ENCODE measurements around the gene ASB6. TPM values are rescaled to one million over a fixed set of nuclear protein-coding genes. Genes with fewer than 3 reads are reported as not detected.

Gene ASB6, protein sequence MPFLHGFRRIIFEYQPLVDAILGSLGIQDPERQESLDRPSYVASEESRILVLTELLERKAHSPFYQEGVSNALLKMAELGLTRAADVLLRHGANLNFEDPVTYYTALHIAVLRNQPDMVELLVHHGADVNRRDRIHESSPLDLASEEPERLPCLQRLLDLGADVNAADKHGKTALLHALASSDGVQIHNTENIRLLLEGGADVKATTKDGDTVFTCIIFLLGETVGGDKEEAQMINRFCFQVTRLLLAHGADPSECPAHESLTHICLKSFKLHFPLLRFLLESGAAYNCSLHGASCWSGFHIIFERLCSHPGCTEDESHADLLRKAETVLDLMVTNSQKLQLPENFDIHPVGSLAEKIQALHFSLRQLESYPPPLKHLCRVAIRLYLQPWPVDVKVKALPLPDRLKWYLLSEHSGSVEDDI
- total RNA-seq = 4.2 TPM

DNA sequence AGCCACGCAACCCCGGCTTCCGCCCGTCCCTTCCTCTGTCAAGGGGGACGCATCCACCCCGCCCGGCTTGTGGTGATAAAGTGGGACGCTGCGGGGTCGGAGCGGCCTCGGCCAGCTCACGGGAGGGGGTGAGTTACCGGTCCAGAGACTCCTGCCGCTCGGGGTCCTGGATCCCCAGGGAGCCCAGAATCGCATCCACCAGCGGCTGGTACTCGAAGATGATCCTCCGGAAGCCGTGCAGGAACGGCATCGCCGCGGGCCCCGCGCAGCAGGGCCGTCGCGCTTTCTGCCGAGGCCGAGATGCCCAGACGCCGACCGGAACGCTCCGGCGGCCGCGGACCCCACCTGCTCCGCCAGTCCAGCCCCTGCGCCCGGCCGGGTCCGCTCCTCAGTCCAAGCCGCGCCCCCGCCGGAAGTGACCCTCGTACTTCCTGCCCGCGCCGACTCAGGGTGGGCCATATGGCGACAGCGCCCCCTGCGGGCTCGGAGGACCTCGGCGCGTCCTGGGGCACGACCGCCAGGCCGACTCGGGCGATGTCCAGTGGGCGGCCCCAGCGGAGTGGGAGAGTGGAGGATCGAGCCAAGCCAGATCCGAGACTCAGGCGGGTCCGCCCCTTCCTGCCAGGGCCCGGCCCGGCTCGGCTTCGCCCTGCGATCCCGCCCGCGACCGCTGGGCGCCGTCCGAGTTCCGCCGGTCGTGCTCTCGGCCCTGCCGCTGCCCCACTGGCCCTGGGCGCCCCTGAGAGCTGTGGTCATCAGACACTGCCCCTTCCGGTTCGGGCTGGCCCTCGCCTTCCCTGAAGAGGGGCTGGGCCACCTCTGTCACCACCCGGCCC lies at the start of gene ASB6:
Gene ASB6, minus strand, starts transcription at position 402 of the 836 bp plus-strand sequence. Its CDS starts 152 bp downstream, at position 250.
- peak within 1 kb of the TSS; percentile 89 to 92 (median 89) for H3K9ac ChIP-seq (ENCODE audit: low read depth in 1 of 3, low read length in 3 of 3)
- H3K4me1 ChIP-seq (ENCODE audit: control insufficient read depth in 3 of 3, insufficient read depth in 3 of 3, low read length in 3 of 3) = peaks cover 23 to 32% (median 30%) of the 10 kb centered on the region in 3 donors
- no peaks in the 10 kb centered on the region for H3K9me3 ChIP-seq (ENCODE audit: control insufficient read depth in 3 of 3, low read length in 3 of 3)
- peak within 1 kb of the TSS; percentile 82 for H3K27ac ChIP-seq (ENCODE audit: low read depth, low read length)
- no peaks in the 10 kb centered on the region for H3K27me3 ChIP-seq (ENCODE audit: control insufficient read depth in 3 of 3, insufficient read depth in 3 of 3, low read length in 3 of 3)
- H3K36me3 ChIP-seq (ENCODE audit: control insufficient read depth in 3 of 3, insufficient read depth in 3 of 3, low read length in 3 of 3) = peaks cover 23 to 26% (median 24%) of the 10 kb centered on the region in 3 donors
- H3K4me3 ChIP-seq (ENCODE audit: low read length in 3 of 3) = peak within 1 kb of the TSS; percentile 78 to 94 (median 88)

DNA sequence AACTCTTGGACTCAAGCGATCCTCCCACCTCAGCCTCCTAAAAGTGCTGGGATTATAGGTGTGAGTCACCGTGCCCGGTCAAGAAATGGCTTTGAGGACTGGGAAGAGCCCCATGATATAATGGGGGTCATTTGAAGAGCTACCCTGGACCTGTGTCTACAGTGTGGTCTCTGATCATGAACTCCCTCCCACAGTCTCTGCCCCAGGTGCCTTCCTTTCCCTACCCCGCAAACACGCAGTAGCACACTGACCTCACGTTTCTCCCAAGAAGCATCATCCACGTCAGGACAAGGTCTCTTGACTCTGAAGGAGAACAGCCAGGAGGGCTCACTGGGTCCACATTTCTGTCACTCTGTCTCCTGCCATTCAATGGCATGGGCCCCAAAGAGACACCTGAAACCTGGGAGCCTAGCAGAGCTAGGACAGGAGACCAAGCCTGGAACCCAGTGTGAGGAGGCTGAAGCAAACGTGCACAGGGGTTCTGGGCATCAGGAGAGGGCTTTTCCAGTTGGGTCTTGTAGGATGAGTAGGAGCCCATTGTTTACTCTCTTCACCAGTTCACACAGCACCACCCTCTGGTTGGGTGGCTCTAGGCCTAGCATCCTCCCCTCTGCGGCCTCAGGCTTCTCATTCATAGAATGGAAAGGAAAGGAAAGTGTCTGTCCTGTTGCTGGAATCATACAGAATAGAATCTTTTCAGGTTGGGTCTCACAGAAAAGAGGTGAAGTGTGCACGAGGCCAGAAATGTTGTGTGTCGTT lies 46.5 kb upstream of the ASB6 start:
- Histone ChIP-seq H3K4me1 (ENCODE audit: control insufficient read depth in 3 of 3, insufficient read depth in 3 of 3, low read length in 3 of 3) (no peaks in the 10 kb centered on the region), H3K27me3 (ENCODE audit: control insufficient read depth in 3 of 3, insufficient read depth in 3 of 3, low read length in 3 of 3) (peaks cover 0 to 8% (median 0%) of the 10 kb centered on the region in 3 donors), H3K27ac (ENCODE audit: low read depth, low read length) (no peak overlapping the region), H3K36me3 (ENCODE audit: control insufficient read depth in 3 of 3, insufficient read depth in 3 of 3, low read length in 3 of 3) (no peaks in the 10 kb centered on the region), H3K9me3 (ENCODE audit: control insufficient read depth in 3 of 3, low read length in 3 of 3) (no peaks in the 10 kb centered on the region), H3K4me3 (ENCODE audit: low read length in 3 of 3) (no peak overlapping the region), H3K9ac (ENCODE audit: low read depth in 1 of 3, low read length in 3 of 3) (no peak overlapping the region)

DNA sequence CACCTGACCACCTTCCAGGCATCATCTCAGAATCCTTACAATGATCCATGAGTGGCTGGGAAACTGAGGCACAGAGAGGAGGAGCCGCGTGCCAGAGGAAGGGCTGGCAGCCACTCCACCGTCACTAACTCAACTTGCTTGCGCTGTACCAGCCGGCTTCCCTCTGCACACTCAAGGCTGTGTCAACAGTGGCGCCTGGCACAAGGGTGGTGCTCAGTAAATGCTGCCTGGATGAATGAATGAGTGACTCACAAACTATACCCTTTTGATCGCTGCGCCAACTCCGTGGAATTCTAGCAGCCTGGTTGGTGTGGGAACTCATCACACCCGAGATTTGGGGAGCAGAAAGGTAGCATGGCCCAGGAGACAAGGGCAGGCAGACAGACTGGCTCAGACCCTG lies 45.4 kb upstream of the ASB6 start:
- Histone ChIP-seq H3K36me3 (ENCODE audit: control insufficient read depth in 3 of 3, insufficient read depth in 3 of 3, low read length in 3 of 3) (no peaks in the 10 kb centered on the region), H3K27me3 (ENCODE audit: control insufficient read depth in 3 of 3, insufficient read depth in 3 of 3, low read length in 3 of 3) (peaks cover 0 to 11% (median 1%) of the 10 kb centered on the region in 3 donors), H3K9me3 (ENCODE audit: control insufficient read depth in 3 of 3, low read length in 3 of 3) (no peaks in the 10 kb centered on the region), H3K4me1 (ENCODE audit: control insufficient read depth in 3 of 3, insufficient read depth in 3 of 3, low read length in 3 of 3) (no peaks in the 10 kb centered on the region), H3K9ac (ENCODE audit: low read depth in 1 of 3, low read length in 3 of 3) (no peak overlapping the region), H3K4me3 (ENCODE audit: low read length in 3 of 3) (no peak overlapping the region), H3K27ac (ENCODE audit: low read depth, low read length) (no peak overlapping the region)

DNA sequence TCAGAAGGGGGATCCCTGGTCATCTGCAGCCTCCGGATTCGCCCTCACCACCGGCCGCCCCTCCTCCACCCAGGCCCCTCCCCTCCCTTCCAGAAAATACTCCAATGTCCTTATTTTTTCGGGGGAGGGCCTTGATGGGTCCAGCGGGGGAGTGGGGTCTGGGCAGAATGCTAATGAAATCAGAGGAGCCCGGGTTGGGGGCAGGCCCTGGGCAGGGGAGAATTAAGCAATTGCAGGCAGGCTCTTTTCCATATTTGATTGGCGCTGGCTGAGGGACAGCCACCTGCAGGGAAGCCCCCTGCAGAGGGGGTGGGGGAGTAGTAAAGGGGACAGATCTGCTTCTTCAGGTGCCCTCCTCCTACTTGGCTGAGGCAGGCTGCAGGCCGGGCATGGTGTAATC lies 44.8 kb upstream of the ASB6 start:
- H3K9ac ChIP-seq (ENCODE audit: low read depth in 1 of 3, low read length in 3 of 3) = no peak overlapping the region
- H3K27me3 ChIP-seq (ENCODE audit: control insufficient read depth in 3 of 3, insufficient read depth in 3 of 3, low read length in 3 of 3) = peaks cover 0 to 17% (median 8%) of the 10 kb centered on the region in 3 donors
- H3K27ac ChIP-seq (ENCODE audit: low read depth, low read length) = no peak overlapping the region

DNA sequence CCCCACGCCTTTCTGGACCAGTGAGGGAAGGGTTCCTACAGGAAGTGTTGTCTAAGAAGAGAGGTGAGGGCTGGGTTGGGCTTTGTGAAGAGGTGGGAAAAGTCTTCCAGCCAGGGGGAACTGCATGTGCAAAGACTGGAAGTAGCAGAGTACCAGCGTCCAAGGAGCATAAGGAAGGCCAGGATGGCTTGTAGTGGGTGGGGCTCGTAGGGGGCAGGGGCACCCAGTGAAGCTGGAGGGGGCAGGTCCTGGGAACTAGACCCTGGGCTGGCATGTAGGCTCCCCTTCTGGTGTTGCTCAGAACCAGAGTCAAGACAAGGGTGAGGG lies 43.9 kb upstream of the ASB6 start:
- no peaks in the 10 kb centered on the region for H3K4me1 ChIP-seq (ENCODE audit: control insufficient read depth in 3 of 3, insufficient read depth in 3 of 3, low read length in 3 of 3)
- H3K27ac ChIP-seq (ENCODE audit: low read depth, low read length) = no peak overlapping the region
- H3K36me3 ChIP-seq (ENCODE audit: control insufficient read depth in 3 of 3, insufficient read depth in 3 of 3, low read length in 3 of 3) = no peaks in the 10 kb centered on the region
- H3K4me3 ChIP-seq (ENCODE audit: low read length in 3 of 3) = no peak overlapping the region
- no peaks in the 10 kb centered on the region for H3K9me3 ChIP-seq (ENCODE audit: control insufficient read depth in 3 of 3, low read length in 3 of 3)
- H3K27me3 ChIP-seq (ENCODE audit: control insufficient read depth in 3 of 3, insufficient read depth in 3 of 3, low read length in 3 of 3) = peaks cover 0 to 21% (median 12%) of the 10 kb centered on the region in 3 donors
- no peak overlapping the region for H3K9ac ChIP-seq (ENCODE audit: low read depth in 1 of 3, low read length in 3 of 3)

More for the DNA sequence above, 44.8 kb upstream of the ASB6 start:
- Histone ChIP-seq H3K4me1 (ENCODE audit: control insufficient read depth in 3 of 3, insufficient read depth in 3 of 3, low read length in 3 of 3) (no peaks in the 10 kb centered on the region), H3K36me3 (ENCODE audit: control insufficient read depth in 3 of 3, insufficient read depth in 3 of 3, low read length in 3 of 3) (no peaks in the 10 kb centered on the region), H3K9me3 (ENCODE audit: control insufficient read depth in 3 of 3, low read length in 3 of 3) (no peaks in the 10 kb centered on the region), H3K4me3 (ENCODE audit: low read length in 3 of 3) (no peak overlapping the region)

DNA sequence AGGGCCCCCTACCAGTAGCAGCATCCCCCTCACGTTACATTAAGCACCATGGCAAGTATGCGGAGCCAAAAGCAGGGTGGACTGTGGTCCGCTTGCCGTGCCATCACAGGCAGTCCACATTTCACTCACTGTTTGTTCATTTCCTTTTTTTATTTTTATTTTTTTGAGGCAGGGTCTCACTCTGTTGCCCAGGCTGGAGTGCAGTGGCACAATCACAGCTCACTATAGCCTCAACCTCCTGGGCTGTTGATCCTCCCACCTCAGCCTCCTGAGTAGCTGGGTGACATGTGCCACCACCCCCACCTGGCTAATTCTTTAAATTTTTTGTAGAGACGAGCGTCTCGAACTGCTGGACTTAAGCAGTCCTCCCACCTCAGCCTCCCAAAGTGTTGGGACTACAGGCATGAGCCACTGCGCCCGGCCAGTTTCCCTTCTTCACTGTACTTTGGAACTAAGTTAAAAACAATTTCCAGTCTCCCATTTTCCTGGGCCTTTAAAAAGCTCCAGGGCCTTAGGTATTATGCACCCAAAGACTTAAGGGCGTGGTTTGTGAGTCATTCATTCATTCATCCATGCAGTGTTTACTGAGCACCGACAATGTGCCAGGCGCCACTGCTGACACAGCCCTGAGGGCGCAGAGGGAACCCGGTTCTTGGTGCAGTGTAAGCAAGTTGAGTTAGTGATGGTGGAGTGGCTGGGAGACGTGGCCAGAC lies 43.4 kb upstream of the ASB6 start:
- Histone ChIP-seq H3K9me3 (ENCODE audit: control insufficient read depth in 3 of 3, low read length in 3 of 3) (no peaks in the 10 kb centered on the region), H3K27ac (ENCODE audit: low read depth, low read length) (no peak overlapping the region), H3K27me3 (ENCODE audit: control insufficient read depth in 3 of 3, insufficient read depth in 3 of 3, low read length in 3 of 3) (peaks cover 0 to 21% (median 16%) of the 10 kb centered on the region in 3 donors), H3K4me3 (ENCODE audit: low read length in 3 of 3) (no peak overlapping the region), H3K9ac (ENCODE audit: low read depth in 1 of 3, low read length in 3 of 3) (no peak overlapping the region), H3K36me3 (ENCODE audit: control insufficient read depth in 3 of 3, insufficient read depth in 3 of 3, low read length in 3 of 3) (no peaks in the 10 kb centered on the region), H3K4me1 (ENCODE audit: control insufficient read depth in 3 of 3, insufficient read depth in 3 of 3, low read length in 3 of 3) (no peaks in the 10 kb centered on the region)

DNA sequence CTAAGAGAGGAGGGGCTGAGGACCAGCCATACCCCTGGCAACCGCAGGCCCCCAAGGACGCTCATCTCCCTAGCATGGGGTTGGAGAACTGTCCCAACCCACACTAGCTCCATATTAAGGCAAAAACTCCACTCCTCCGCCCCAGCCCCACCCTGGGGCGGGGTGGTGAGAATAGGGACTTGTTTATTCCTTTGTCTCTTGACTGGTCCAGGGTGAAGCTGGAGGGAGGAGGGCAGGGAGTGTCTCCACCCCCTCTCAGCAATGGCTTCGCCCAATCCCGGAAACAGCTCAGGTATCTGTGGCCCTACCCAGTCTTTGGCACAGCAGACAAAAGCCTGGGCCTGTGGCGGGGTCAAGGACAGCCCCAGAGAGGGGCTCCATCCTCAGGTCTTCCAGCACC lies 40.4 kb upstream of the ASB6 start:
- no peak overlapping the region for H3K27ac ChIP-seq (ENCODE audit: low read depth, low read length)
- peaks cover 4 to 33% (median 29%) of the 10 kb centered on the region in 3 donors for H3K27me3 ChIP-seq (ENCODE audit: control insufficient read depth in 3 of 3, insufficient read depth in 3 of 3, low read length in 3 of 3)

DNA sequence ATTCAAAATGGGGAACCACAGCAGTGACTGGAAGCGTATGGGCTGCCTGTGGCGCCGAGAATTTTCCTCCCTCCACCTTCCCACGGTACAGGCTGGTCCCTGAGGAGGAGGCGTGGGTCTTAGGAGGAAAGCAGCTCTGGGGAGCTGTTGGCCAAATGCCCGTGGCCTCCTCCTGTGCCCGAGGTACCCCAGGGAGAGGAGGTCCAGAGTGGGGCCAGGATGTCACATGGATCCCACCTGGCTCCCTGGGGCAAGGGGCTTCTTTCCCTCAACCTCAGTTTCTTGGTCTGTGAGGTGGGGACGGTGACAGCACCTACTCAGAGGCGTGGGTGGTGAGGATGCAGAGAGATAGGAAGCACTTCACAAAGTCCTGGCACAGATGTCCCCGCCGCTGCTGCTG lies 40.0 kb upstream of the ASB6 start:
- Histone ChIP-seq H3K9ac (ENCODE audit: low read depth in 1 of 3, low read length in 3 of 3) (no peak overlapping the region), H3K4me1 (ENCODE audit: control insufficient read depth in 3 of 3, insufficient read depth in 3 of 3, low read length in 3 of 3) (peaks cover 0 to 5% (median 0%) of the 10 kb centered on the region in 3 donors), H3K9me3 (ENCODE audit: control insufficient read depth in 3 of 3, low read length in 3 of 3) (no peaks in the 10 kb centered on the region), H3K36me3 (ENCODE audit: control insufficient read depth in 3 of 3, insufficient read depth in 3 of 3, low read length in 3 of 3) (no peaks in the 10 kb centered on the region), H3K27ac (ENCODE audit: low read depth, low read length) (no peak overlapping the region), H3K4me3 (ENCODE audit: low read length in 3 of 3) (no peak overlapping the region), H3K27me3 (ENCODE audit: control insufficient read depth in 3 of 3, insufficient read depth in 3 of 3, low read length in 3 of 3) (peaks cover 6 to 38% (median 32%) of the 10 kb centered on the region in 3 donors)

More for the DNA sequence above, 40.4 kb upstream of the ASB6 start:
- Histone ChIP-seq H3K4me3 (ENCODE audit: low read length in 3 of 3) (no peak overlapping the region), H3K9me3 (ENCODE audit: control insufficient read depth in 3 of 3, low read length in 3 of 3) (no peaks in the 10 kb centered on the region), H3K4me1 (ENCODE audit: control insufficient read depth in 3 of 3, insufficient read depth in 3 of 3, low read length in 3 of 3) (peaks cover 0 to under 1% (median 0%) of the 10 kb centered on the region in 3 donors), H3K9ac (ENCODE audit: low read depth in 1 of 3, low read length in 3 of 3) (no peak overlapping the region), H3K36me3 (ENCODE audit: control insufficient read depth in 3 of 3, insufficient read depth in 3 of 3, low read length in 3 of 3) (no peaks in the 10 kb centered on the region)

DNA sequence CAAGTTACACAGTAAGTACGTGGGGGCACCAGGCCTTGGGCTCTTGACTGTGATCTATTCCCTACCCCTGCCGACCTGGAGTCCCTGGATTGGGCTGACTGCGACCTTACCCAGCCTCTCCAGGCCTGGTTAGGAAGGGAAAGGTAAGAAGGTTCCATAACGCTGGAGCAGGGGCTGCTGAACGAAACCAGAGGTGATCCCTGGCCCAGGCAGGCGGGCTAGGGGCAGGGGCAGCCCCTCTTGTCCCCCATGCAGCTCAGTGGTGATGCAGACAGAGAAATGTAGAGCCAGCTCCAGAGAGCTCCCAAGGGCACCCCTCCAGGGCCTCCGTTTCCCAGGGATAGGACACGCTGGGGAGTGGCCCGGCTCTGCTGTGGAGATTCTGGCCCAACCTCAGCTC lies 37.6 kb upstream of the ASB6 start:
- Histone ChIP-seq H3K36me3 (ENCODE audit: control insufficient read depth in 3 of 3, insufficient read depth in 3 of 3, low read length in 3 of 3) (no peaks in the 10 kb centered on the region), H3K9me3 (ENCODE audit: control insufficient read depth in 3 of 3, low read length in 3 of 3) (no peaks in the 10 kb centered on the region), H3K27ac (ENCODE audit: low read depth, low read length) (no peak overlapping the region), H3K9ac (ENCODE audit: low read depth in 1 of 3, low read length in 3 of 3) (no peak overlapping the region), H3K27me3 (ENCODE audit: control insufficient read depth in 3 of 3, insufficient read depth in 3 of 3, low read length in 3 of 3) (peaks cover 17 to 51% (median 48%) of the 10 kb centered on the region in 3 donors), H3K4me3 (ENCODE audit: low read length in 3 of 3) (no peak overlapping the region), H3K4me1 (ENCODE audit: control insufficient read depth in 3 of 3, insufficient read depth in 3 of 3, low read length in 3 of 3) (peaks cover 0 to 18% (median 7%) of the 10 kb centered on the region in 3 donors)

Measured in skeletal muscle tissue (tissue), 4 donors.